GM12873 (cell line): ENCODE data around the gene HAX1.

Experiments used
- TF ChIP-seq, protein P1 (sequence below): IDR thresholded peaks from 2 replicates; pipeline ENCODE4 v1.5.1; 2012; ENCODE audit warnings: low read depth, mild to moderate bottlenecking, moderate library complexity, low read length, control low read depth; ENCODE audit not compliant: insufficient read depth; ENCODE audit errors: missing control alignments

Gene HAX1

DNA sequence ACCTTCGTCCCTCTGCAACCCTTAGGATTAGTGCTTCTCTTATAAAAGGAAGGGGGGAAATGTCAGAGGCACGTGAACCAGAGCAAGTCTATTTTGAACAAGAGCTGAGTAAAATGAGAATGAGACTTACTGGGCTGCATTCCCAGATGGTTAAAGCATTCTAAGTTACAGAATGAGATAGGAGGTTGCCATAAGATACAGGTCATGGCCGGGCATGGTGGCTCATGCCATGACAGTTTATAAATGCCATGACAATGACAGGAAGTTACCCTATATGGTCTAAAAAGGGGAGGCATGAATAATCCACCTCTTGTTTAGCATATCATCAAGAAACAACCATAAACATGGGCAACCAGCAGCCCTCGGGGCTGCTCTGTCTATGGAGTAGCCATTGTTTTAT is 46.0 kb downstream of the HAX1 start:
- TF ChIP-seq, protein P1, sequence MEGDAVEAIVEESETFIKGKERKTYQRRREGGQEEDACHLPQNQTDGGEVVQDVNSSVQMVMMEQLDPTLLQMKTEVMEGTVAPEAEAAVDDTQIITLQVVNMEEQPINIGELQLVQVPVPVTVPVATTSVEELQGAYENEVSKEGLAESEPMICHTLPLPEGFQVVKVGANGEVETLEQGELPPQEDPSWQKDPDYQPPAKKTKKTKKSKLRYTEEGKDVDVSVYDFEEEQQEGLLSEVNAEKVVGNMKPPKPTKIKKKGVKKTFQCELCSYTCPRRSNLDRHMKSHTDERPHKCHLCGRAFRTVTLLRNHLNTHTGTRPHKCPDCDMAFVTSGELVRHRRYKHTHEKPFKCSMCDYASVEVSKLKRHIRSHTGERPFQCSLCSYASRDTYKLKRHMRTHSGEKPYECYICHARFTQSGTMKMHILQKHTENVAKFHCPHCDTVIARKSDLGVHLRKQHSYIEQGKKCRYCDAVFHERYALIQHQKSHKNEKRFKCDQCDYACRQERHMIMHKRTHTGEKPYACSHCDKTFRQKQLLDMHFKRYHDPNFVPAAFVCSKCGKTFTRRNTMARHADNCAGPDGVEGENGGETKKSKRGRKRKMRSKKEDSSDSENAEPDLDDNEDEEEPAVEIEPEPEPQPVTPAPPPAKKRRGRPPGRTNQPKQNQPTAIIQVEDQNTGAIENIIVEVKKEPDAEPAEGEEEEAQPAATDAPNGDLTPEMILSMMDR, result no peak

DNA sequence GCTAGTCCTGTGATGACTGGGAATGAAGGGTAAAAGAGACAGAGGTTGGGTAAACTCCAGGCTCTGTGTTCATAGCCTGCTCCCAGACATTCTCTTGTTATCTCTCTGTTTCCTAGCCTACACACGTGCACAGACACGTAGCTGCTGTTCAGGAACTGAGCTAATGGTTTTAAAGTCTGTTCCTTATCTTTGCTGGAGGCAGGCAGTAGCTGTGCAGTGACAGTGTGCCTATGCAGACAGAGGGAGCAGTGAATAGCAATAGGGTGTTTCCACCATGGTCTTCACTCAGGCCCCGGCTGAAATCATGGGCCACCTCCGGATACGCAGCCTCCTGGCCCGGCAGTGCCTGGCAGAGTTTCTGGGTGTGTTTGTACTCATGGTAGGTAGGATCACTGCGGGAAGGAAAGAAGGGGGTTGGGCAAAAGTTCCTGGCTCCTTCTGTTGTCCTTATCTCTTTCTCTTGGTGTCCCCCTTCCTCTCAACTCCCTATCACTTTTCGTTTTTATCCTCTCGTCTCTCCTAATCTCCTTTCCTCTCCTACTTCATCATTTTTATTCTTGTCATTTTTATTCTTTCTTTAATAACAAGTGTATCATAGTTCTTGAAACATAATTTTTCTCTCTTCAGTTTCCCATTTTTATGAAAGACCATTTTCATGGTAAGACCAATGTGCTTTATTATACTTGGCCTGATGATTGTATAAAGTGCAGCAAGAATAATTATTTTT is 48.6 kb downstream of the HAX1 start, which contains the start of gene AQP10:
AQP10 (plus strand) TSS at position 212 of the 727 bp plus-strand sequence; CDS start at position 275, 63 bp downstream.
- TF ChIP-seq, protein P1, result no peak

DNA sequence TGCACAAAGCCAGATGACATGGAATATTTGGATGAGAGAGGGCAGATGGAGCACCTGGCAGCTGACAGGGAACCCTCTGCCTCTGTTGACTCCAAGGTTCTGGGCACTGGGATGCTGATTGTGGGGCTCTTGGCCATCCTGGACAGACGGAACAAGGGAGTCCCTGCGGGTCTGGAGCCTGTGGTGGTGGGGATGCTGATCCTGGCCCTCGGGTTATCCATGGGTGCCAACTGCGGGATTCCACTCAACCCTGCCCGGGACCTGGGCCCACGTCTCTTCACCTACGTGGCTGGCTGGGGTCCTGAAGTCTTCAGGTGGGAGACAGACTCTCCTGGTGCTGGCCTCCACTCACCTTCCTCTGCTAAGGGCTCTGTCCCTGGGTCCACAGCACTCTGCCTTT is 51.1 kb downstream of the HAX1 start:
- TF ChIP-seq, protein P1, result no peak

DNA sequence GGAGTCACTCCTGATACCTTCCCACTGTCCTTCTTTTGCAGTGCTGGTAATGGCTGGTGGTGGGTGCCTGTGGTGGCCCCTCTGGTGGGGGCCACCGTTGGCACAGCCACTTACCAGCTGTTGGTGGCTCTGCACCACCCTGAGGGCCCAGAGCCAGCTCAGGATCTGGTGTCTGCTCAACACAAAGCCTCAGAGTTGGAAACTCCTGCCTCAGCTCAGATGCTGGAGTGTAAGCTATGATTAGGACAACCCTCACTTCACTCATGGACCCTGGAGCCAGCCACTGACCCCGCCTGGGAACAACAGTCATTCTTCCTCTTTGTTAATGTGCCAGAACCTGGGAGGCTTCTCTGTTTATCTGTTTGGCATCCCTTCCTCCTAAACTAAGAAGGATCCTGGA is 51.8 kb downstream of the HAX1 start:
- TF ChIP-seq, protein P1, result no peak

DNA sequence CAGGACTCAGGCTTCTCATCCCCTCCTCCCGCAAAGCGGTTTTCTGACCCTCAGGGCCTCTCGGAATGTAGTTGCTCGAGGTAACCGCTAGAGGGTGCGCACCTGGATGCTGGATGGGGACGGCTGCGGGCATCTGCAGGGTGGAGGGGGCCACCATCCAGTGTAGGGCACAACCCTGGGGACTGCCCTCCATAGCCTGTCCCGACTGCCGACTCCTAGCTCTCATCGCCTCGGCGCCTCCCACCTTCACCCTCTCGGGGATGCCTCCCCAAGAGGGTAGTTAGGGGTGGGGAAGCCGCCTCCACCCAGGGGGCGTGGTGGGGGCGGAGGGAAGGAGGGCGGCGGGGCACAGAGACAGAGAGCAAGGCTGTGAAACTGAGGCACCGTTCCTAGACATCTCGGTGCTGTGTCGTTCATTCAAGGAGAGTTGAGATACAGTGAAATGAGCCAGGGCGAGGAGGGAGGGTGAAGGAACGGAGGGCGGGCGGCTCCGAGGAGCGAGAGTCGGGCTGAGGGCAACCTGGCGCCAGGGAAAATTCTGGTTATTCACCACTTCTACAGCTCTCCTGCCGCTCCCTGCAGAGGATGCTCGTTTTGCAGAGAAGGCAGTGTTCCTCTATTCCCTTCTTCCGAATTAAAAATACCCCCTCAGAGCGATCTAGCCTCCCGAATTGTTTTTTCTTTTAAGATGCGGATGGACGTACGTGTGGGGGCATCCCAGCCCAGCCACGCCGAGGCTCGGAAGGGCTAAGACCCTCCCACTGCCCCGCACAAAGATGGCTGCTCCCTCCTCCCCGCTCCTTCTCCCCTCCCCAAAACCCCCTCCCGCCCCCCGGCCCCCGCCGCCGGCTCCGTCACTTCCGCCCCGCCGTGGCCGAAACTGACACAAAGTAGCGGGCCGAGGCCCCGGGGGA is 52.5 kb downstream of the HAX1 start, which contains the start of gene ATP8B2:
ATP8B2 (plus strand) TSS at position 857 of the 914 bp plus-strand sequence. CDS start 2,617 bp downstream, outside the sequence.
- TF ChIP-seq, protein P1, result peak; percentile 97
